Measurements from ENCODE around the gene AGFG2. TPM values are rescaled to one million over a fixed set of nuclear protein-coding genes. Genes with fewer than 3 reads are reported as not detected.

The AGFG2 gene
- total RNA-seq, 1 experiment from 2014 or later = 11.2 TPM

GRCh38 chr7:100571829-100572116 lies 32.8 kb downstream of the AGFG2 start:
- Histone ChIP-seq H3K4me2 (ENCODE audit: insufficient read depth, insufficient read length, low read length) (no peak overlapping the region), H4K5ac (ENCODE audit: insufficient read length, low read depth, low read length) (no peak overlapping the region), H3K4me1 (ENCODE audit: insufficient read depth, low read length) (peaks cover 9% of the 10 kb centered on the region; the same call in 1 of the 2 replicates), H3K14ac (ENCODE audit: insufficient read depth, low read length) (no peak overlapping the region), H3K9ac (ENCODE audit: extremely low read depth, insufficient read length, low read length) (no peak overlapping the region), H4K8ac (replicated peaks; ENCODE audit: insufficient read length, low read depth, low read length) (no peak overlapping the region), H4K20me1 (ENCODE audit: control insufficient read depth, insufficient read depth, insufficient read length) (no peaks in the 10 kb centered on the region), H3K9me3 (ENCODE audit: control insufficient read depth, low read depth, low read length) (no peaks in the 10 kb centered on the region), H3K27ac (ENCODE audit: insufficient read length, low read depth, low read length) (no peak overlapping the region), H3T11ph (ENCODE audit: low read length) (no peak overlapping the region), H2BK120ac (ENCODE audit: low read depth, low read length, poor library complexity, severe bottlenecking) (no peak overlapping the region), H3K27me3 (ENCODE audit: insufficient read depth, low read length) (no peaks in the 10 kb centered on the region), H2BK15ac (ENCODE audit: low read depth, low read length) (no peak overlapping the region), H2AK5ac (ENCODE audit: insufficient read length, low read length) (no peak overlapping the region), H3K79me1 (ENCODE audit: insufficient read depth, low read depth, low read length, poor library complexity, severe bottlenecking) (no peaks in the 10 kb centered on the region), H3K23me2 (ENCODE audit: insufficient read length, low read depth, low read length, poor library complexity, severe bottlenecking) (peaks cover 9% of the 10 kb centered on the region), H3K79me2 (ENCODE audit: insufficient read depth, low read length) (no peaks in the 10 kb centered on the region), H3K18ac (ENCODE audit: insufficient read length, low read depth, low read length) (no peak overlapping the region), H2AFZ (ENCODE audit: low read length) (no peak overlapping the region), H2BK5ac (ENCODE audit: insufficient read length, low read length) (no peak overlapping the region), H3K4ac (ENCODE audit: low read depth, low read length) (no peak overlapping the region), H3K56ac (ENCODE audit: insufficient read length, low read depth, low read length) (no peak overlapping the region), H3K23ac (ENCODE audit: insufficient read length, low read depth, low read length) (no peak overlapping the region), H4K91ac (ENCODE audit: insufficient read length, low read depth, low read length) (no peak overlapping the region), H2BK20ac (ENCODE audit: low read depth, low read length, poor library complexity, severe bottlenecking) (no peak overlapping the region), H2BK12ac (ENCODE audit: insufficient read length, low read depth, low read length) (no peak overlapping the region)
- WGBS (ENCODE audit: extremely low coverage, insufficient read length, low lambda C conversion rate) = no CpG with 5 or more reads among the region's 2 CpGs
- H3K27ac Mint-ChIP-seq = peak overlapping the region; percentile 77 to 93 (median 91); a peak in 5 of 7 replicates
- H3K36me3 Mint-ChIP-seq (ENCODE audit: insufficient read depth in 1 of 3, low read depth in 3 of 3) = peaks cover 6 to 14% (median 13%) of the 10 kb centered on the region in 3 experiments; a peak in 6 of 7 replicates
- H3K4me3 Mint-ChIP-seq = peak overlapping the region; percentile 2 to 29; a peak in 2 of 5 replicates
- TF ChIP-seq, protein P1, sequence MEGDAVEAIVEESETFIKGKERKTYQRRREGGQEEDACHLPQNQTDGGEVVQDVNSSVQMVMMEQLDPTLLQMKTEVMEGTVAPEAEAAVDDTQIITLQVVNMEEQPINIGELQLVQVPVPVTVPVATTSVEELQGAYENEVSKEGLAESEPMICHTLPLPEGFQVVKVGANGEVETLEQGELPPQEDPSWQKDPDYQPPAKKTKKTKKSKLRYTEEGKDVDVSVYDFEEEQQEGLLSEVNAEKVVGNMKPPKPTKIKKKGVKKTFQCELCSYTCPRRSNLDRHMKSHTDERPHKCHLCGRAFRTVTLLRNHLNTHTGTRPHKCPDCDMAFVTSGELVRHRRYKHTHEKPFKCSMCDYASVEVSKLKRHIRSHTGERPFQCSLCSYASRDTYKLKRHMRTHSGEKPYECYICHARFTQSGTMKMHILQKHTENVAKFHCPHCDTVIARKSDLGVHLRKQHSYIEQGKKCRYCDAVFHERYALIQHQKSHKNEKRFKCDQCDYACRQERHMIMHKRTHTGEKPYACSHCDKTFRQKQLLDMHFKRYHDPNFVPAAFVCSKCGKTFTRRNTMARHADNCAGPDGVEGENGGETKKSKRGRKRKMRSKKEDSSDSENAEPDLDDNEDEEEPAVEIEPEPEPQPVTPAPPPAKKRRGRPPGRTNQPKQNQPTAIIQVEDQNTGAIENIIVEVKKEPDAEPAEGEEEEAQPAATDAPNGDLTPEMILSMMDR (conservative IDR thresholded peaks at IDR 0.05) = no peak
- DNase-seq = peak; percentile 64
- H3K9me3 Mint-ChIP-seq = peaks cover 0 to 2% of the 10 kb centered on the region in 2 experiments; a peak in 1 of 5 replicates
- peaks cover 5% of the 10 kb centered on the region for H3K27me3 Mint-ChIP-seq (ENCODE audit: low read depth)
- H3K4me1 Mint-ChIP-seq = peaks cover 26 to 31% of the 10 kb centered on the region in 2 experiments
